Forelimb muscle (tissue), 1 donor: ENCODE data around the gene ELANE. TPM values are rescaled to one million over a fixed set of nuclear protein-coding genes. Genes with fewer than 3 reads are reported as not detected.
"Not testable (repeated sequence)": the region's sequence is repeated elsewhere in the genome, so short reads cannot be mapped to it uniquely, and the experiment has no call there.

ENCODE experiments used
- DNase-seq: peaks from one replicate; pipeline ENCODE4 v3.0.0-alpha.2; 2013; ENCODE audit warnings: low read depth
- polyA plus RNA-seq: library from polyadenylated mRNA; unstranded; fragments of 120-200 nt; gene quantifications from one replicate; pipeline ENCODE4 v1.2.1, GENCODE V29; 2013; ENCODE audit not compliant: insufficient read length

The ELANE gene
- polyA plus RNA-seq, 1 donor: 0.40 TPM

DNA sequence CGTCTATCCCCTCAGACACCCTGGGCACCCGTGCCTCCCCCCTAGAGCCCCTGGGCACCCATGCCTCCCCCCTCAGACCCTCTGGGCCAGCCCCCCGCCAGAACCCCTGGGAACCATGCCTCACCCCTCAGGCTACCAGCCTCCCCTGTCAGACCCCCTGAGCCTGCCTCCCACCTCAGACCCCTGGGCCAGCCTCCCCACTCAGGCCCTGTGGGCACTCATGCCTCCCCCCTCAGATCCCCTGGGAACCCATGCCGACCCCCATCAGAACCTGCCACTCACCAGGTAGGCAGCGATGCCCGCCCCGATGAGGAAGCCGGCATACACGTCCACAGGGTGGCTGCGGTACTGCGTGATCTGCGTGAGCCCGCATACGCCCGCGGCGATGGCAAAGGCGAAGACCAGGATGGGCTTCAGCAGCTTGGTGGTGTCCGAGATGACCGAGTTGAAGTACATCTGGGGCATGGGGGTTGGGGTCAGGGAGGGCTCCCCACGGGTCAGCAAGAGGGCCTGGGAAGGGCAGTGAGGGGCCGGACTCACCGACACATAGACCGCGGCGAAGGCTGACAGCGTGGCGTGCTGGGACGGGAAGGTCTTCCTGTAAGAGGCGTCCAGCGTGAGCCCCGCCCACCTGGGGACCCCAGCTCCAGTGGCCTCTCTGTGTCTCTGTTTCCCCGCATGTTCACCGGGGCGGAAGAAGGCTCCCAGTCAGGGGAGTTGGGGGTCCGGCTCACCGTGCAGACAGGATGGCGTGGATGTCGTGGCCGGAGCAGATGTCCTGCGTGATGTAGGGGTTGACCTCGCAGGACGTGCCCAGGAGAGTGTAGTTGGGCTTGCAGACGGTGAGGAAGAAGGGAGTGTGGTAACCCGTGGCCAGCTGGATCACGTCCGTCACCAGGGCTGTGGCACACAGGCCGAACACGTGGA, 37.7 kb upstream of the ELANE start:
- DNase-seq: no peak

- no peak for DNase-seq
Observed at GRCh38 chr19:815079-815774, 36.9 kb upstream of the ELANE start.

DNA sequence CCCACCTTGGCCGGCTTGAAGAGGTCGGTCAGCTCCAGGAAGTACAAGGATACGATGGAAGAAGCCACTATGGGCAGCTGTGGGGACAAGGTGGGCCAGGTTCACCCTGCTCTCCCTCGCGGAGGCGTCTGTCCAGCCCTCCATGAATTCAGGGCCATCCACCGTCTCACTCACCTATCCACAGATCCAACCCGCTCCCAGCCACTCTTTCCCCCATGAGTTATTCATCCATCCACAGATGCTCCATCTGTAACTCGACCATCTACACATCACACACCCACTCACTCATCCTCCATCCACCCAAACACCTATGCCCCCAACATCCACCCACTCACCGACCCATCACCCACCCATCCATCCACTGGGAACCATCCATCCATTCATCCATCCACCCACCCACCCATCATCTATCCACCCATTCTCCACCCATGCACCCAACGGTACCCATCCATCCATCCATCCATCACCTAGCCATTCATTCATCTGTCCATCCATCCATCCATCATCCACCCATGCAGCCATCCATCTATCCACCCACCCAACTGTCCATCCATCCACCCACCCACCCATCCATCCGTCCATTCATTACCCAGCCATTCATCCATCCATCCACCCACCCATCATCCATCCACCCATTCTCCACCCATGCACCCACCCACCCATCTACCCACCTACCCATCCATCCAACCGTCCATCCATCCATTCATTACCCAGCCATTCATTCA, 36.2 kb upstream of the ELANE start:
- no peak for DNase-seq

GRCh38 chr19:816500-816857, 35.6 kb upstream of the ELANE start:
- no peak for DNase-seq

GRCh38 chr19:820212-820611, 31.9 kb upstream of the ELANE start:
- not testable (repeated sequence) for DNase-seq

- no peak for DNase-seq
Observed at GRCh38 chr19:821231-821824, 30.8 kb upstream of the ELANE start.

- no peak for DNase-seq
Observed at GRCh38 chr19:821825-822503, 30.1 kb upstream of the ELANE start, which contains the start of gene PLPPR3. Gene PLPPR3 (minus strand): TSS chr19:821955. CDS start chr19:821559, 396 bp downstream.

DNA sequence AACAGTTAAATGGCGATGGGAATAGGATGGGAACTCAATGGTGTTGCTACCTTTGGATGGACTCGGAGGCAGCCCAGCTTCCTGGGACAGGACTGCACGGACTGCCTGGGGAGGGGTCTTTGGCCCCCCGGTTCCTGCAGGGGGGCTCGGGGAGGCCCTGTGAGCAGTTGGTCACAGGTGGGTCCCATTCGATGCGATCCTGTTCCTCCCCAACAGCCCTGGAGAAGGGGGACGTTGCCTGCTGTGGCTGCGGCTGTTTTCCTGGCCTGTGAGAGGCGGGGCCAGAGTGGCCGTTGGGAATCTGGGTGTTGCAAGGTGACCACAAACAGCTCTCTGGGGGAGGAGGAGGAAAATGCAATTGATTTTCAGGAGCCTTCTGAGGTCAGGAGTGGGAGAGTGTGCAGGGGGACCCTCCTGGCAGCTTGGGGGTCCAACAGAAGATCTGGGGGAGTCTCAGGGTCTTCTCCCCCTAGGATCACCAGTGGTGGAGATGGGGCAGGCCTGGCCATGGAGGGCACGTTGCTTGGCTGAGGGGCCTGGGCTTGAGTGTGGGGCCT, 28.5 kb upstream of the ELANE start:
- no peak for DNase-seq

- no peak for DNase-seq
Observed at GRCh38 chr19:824885-825284, 27.2 kb upstream of the ELANE start.

DNA sequence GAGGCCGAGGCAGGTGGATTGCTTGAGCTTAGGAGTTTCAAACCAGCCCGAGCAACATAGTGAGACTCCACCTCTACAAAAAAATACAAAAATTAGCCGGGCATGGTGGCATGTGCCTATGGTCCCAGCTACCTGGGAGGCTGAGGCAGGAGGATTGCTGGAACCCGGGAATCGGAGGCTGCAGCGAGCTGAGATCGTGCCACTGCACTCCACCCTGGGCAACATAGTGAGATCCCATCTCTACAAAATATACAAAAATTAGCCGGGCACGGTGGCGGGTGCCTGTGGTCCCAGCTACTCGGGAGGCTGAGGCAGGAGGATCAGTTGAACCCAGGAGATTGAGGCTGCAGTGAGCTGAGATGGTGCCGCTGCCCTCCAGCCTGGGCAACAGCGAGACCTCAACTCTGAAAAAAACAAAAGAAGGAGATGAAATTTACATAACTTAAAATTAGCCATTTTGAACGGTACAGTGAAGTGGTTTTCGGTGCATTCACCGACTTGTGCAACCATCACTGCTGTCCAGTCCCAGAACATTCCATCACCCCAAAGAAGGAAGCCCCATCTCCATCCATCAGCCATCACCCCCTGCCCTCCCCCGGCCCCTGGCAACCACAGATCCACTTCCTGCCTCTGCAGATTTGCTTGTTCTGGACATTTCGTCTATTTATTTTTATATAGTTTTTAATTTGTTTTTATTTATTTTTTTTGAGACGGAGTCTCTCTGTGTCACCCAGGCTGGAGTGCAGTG, 26.0 kb upstream of the ELANE start:
- DNase-seq: no peak

GRCh38 chr19:827314-827709, 24.8 kb upstream of the ELANE start:
- no peak for DNase-seq

- no peak for DNase-seq
Observed at GRCh38 chr19:827710-828321, 24.3 kb upstream of the ELANE start, which contains the start of gene AZU1. Gene AZU1 (plus strand): TSS chr19:827837. CDS start chr19:827847, 10 bp downstream.

GRCh38 chr19:829129-829758, 22.9 kb upstream of the ELANE start:
- no peak for DNase-seq

DNA sequence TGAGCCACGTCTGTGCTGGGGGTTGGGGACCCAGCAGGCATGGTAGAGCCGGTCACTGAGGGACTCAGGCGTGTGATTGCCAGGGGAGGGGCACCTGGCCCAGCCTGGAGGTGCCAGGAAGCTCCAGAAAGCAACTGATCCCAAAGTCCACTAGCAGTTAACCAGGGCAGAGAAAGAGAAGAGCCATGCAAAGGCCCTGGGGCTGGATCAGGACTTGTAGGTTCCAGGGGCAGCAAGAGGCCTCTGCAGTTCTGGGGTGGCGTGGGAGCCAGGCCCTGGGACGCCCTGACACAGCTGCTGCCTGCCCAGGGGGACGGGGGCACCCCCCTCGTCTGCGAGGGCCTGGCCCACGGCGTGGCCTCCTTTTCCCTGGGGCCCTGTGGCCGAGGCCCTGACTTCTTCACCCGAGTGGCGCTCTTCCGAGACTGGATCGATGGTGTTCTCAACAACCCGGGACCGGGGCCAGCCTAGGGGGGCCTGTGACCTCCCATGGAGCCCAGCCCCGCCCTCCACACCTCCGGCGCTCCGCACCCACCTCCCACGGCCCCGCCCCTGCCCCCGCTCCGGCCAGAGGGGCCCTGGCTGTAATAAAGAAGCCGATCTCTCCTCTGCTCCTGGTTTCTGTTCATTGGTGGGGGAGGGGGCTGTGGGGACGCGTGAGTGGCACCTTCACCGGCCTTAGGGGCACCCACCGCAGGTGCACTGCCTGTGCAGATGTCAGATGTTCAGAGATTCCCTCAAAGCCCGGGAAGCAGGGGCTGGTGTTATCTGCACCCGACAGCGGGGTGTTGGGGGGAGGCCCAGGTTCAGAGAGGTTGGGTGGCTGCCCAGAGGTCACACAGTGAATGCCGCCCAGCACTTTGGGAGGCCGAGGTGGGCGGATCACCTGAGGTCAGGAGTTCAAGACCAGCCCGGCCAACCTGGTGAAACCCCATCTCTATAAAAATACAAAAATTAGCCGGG, 20.4 kb upstream of the ELANE start:
- no peak for DNase-seq

DNA sequence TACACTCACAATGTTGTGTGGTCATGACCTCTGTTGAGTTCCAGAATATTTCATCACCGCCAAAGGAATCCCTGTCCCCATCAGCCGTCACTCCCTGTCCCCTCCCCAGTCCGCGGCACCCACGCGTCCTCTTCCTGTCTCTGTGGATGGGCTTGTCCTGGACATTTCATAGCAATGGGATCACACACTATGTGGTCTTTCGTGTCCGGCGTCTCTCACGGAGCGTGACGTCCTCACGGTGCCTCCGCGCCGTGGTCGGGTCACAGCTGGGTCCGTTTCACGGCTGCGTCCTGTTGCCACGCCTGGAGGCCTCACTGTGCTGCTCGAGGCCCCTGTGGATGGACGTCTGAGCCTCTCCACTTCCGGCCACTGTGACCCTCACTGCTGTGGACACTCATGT, 17.9 kb upstream of the ELANE start:
- DNase-seq: no peak

- DNase-seq: no peak
Observed at GRCh38 chr19:835210-835810, 16.8 kb upstream of the ELANE start.

GRCh38 chr19:840519-841206, 11.4 kb upstream of the ELANE start, which contains the start of gene PRTN3:
Gene PRTN3 (plus strand): TSS chr19:840999. CDS start chr19:841009, 10 bp downstream.
- DNase-seq: no peak
